Karpas-422 (cell line): ENCODE measurements around the gene NDUFB10. TPM values are rescaled to one million over a fixed set of nuclear protein-coding genes. Genes with fewer than 3 reads are reported as not detected.
"Not testable (repeated sequence)": the region's sequence is repeated elsewhere in the genome, so short reads cannot be mapped to it uniquely, and the experiment has no call there.

ENCODE experiments used
- DNase-seq: peaks from one replicate; pipeline ENCODE4 v3.0.0-alpha.2; 2015
- H2AFZ ChIP-seq: fragments of 200-600 bp; sonication (generic); 2 replicates; pipeline ENCODE4 v1.6.1; 2014; ENCODE audit warnings: antibody characterized with exemption, low read length, mixed read lengths
- H3K27ac ChIP-seq: fragments of 200-600 bp; sonication (generic); 2 replicates; pipeline ENCODE4 v1.5.1; 2014; ENCODE audit warnings: mild to moderate bottlenecking, low read length, moderate library complexity
- H3K27me3 ChIP-seq: fragments of 200-600 bp; sonication (generic); 2 replicates; pipeline ENCODE4 v1.6.1; 2014; ENCODE audit warnings: low read length, mixed read lengths
- H3K36me3 ChIP-seq: fragments of 200-600 bp; sonication (generic); 2 replicates; pipeline ENCODE4 v1.6.1; 2014; ENCODE audit warnings: low read length, mixed read lengths; ENCODE audit not compliant: insufficient read depth
- H3K4me1 ChIP-seq: fragments of 200-600 bp; sonication (generic); 2 replicates; pipeline ENCODE4 v1.6.1; 2014; ENCODE audit warnings: mild to moderate bottlenecking, low read length, mixed read lengths
- H3K4me2 ChIP-seq: fragments of 200-600 bp; sonication (generic); 2 replicates; pipeline ENCODE4 v1.6.1; 2014; ENCODE audit warnings: low read length, low read depth, mild to moderate bottlenecking; ENCODE audit not compliant: poor library complexity, severe bottlenecking
- H3K4me3 ChIP-seq: fragments of 200-600 bp; sonication (generic); 2 replicates; pipeline ENCODE4 v1.5.1; 2014; ENCODE audit warnings: mild to moderate bottlenecking, antibody characterized with exemption, low read length, mixed read lengths
- H3K79me2 ChIP-seq: fragments of 200-600 bp; sonication (generic); 2 replicates; pipeline ENCODE4 v1.6.1; 2014; ENCODE audit warnings: mild to moderate bottlenecking, low read length, mixed read lengths
- H3K9ac ChIP-seq: fragments of 200-600 bp; sonication (generic); 2 replicates; pipeline ENCODE4 v1.6.0; 2014; ENCODE audit warnings: low read length
- H3K9me2 ChIP-seq: fragments of 200-600 bp; sonication (generic), shearing (Covaris generic); replicated peaks from 2 replicates; pipeline ENCODE4 v1.6.0; 2014; ENCODE audit warnings: mild to moderate bottlenecking, low read length, moderate library complexity; ENCODE audit not compliant: insufficient read depth
- H3K9me3 ChIP-seq: fragments of 300-700, 200-600 bp; sonication (generic); 2 replicates; pipeline ENCODE4 v1.6.1; 2014; ENCODE audit warnings: low read length, mixed read lengths
- H4K20me1 ChIP-seq: fragments of 200-600 bp; sonication (generic); 2 replicates; pipeline ENCODE4 v1.6.1; 2014; ENCODE audit warnings: mild to moderate bottlenecking, antibody characterized with exemption, low read length, low read depth; ENCODE audit not compliant: insufficient read depth
- total RNA-seq: library from RNA; depleted of rRNA; stranded (reverse); fragments of >200 nt; shearing (Covaris generic); gene quantifications from 2 replicates; pipeline ENCODE4 v1.2.3, GENCODE V29; 2014; ENCODE audit warnings: low replicate concordance

NDUFB10 gene
- total RNA-seq, 1 experiment from 2014 or later, result 288 TPM

DNA sequence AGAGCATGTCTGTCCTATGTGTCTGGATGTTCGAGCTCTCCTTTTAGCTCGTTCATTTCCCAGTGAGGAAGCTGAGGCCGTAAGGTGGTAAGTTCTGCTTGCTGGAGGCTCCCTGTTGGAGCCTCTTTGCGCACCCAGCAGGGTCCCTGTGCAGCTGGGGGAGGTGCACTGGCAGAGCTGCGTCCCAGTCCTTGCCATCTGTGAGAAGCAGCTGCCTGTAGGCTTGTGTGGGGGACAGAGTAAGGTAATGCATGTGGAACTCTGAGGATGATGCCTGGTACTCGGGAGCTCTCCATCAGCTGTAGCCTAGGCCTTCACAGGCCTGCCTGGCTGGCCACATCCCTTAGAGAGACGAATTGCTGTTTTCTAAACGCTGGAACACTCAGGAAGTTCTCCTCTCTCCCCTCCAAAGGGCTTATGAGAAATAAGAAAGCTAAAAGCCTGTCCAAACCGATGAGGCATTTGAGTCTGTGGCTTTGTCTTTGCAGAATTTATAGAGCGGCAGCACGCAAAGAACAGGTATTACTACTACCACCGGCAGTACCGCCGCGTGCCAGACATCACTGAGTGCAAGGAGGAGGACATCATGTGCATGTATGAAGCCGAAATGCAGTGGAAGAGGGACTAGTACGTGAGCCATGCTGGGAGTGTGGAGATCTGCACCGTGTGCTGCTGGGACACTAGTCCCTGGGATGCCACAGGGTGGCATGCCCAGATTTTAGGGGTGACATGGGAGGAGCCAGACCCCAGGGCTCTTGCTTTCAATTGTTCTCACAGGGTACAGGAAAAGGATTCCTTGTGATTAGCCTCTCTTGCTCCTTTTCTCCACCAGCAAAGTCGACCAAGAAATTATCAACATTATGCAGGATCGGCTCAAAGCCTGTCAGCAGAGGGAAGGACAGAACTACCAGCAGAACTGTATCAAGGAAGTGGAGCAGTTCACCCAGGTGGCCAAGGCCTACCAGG is 1.6 kb downstream of the NDUFB10 start:
- Histone ChIP-seq H2AFZ (no peak overlapping the region), H3K4me3 (peak overlapping the region; percentile 80), H3K27ac (peak overlapping the region; percentile 94), H3K36me3 (peaks cover 23% of the 10 kb centered on the region), H3K27me3 (no peaks in the 10 kb centered on the region), H3K9me2 (no peaks in the 10 kb centered on the region), H3K4me1 (peaks cover 43% of the 10 kb centered on the region), H3K79me2 (peaks cover 43% of the 10 kb centered on the region), H3K9ac (peak overlapping the region; percentile 91), H3K9me3 (no peaks in the 10 kb centered on the region), H3K4me2 (peak overlapping the region; percentile 97), H4K20me1 (peaks cover 19% of the 10 kb centered on the region)
- DNase-seq, result peak; percentile 88

DNA sequence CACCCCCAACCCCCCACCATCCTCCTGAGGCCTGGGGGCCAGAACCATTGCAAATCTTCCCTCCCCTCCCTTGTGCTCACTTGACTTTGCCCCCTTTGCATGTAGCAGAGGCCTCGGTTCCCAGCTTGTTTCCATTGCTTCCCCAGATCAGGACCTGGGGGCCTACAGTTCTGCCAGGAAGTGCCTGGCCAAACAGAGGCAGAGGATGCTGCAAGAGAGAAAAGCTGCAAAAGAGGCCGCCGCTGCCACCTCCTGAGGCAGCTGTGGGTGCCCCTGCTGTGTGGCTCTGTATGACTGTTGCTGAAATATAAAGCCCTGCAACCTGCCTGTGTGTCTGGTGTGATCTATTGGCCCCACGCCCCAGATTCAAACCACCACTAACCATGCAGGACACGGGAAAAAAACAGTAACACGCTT is 2.3 kb downstream of the NDUFB10 start:
- Histone ChIP-seq H4K20me1 (peaks cover 19% of the 10 kb centered on the region), H3K27ac (peak overlapping the region; percentile 94), H3K36me3 (peaks cover 23% of the 10 kb centered on the region), H3K4me1 (peaks cover 45% of the 10 kb centered on the region), H3K4me2 (peak overlapping the region; percentile 97), H3K9me2 (no peaks in the 10 kb centered on the region), H3K79me2 (peaks cover 44% of the 10 kb centered on the region), H3K4me3 (peak overlapping the region; percentile 81; the same call in 1 of the 2 replicates), H3K27me3 (no peaks in the 10 kb centered on the region), H2AFZ (no peak overlapping the region), H3K9me3 (no peaks in the 10 kb centered on the region), H3K9ac (peak overlapping the region; percentile 95)
- peak; percentile 85 for DNase-seq

DNA sequence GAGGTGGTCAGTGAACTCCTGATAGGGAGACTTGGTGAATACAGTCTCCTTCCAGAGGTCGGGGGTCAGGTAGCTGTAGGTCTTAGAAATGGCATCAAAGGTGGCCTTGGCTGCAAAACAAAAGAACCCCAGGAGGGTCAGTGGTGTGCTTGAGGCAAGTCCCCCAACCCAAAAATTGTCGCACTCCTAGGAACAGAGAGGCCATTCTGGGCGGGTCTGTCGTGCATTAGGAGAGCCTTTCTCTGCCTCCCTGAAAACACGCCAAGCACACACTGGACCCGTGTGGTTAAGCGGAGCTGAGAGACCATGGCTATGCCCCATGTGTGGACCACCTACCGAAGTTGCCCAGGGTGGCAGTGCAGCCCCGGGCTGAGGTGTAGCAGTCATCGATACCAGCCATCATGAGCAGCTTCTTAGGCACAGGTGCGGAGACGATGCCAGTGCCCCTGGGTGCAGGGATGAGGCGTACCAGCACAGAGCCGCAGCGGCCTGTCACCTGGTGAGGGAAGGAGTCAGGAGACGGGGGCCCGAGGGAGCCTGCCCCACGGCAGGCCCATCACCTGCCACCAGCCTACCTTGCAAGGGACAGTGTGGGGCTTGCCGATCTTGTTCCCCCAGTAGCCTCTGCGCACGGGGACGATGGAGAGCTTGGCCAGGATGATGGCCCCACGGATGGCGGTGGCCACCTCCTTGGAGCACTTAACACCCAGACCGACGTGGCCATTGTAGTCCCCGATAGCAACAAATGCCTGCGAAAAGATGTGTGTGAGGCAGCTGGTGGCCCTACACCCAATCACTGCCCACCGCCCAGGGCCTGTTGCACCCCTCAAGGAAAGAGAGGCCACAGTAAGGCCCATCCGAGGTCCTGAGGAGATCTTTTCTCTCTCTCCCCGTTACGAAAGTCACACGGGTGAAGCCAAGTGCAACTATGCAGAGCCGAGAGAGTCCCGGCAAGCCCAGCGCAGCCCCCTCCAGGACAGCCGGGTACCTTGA is 3.1 kb downstream of the NDUFB10 start:
- not testable (repeated sequence) for H3K9me3 ChIP-seq, H3K9me2 ChIP-seq, H3K27me3 ChIP-seq, H2AFZ ChIP-seq
- peaks cover 44% of the 10 kb centered on the region for H3K79me2 ChIP-seq
- H3K4me1 ChIP-seq, result peaks cover 45% of the 10 kb centered on the region
- H3K9ac ChIP-seq, result peak overlapping the region; percentile 95
- H3K4me2 ChIP-seq, result peak overlapping the region; percentile 97
- H3K36me3 ChIP-seq, result peaks cover 23% of the 10 kb centered on the region
- DNase-seq, result peak; percentile 44
- H3K4me3 ChIP-seq, result peak overlapping the region; percentile 81
- H3K27ac ChIP-seq, result peak overlapping the region; percentile 94
- H4K20me1 ChIP-seq, result peaks cover 19% of the 10 kb centered on the region

DNA sequence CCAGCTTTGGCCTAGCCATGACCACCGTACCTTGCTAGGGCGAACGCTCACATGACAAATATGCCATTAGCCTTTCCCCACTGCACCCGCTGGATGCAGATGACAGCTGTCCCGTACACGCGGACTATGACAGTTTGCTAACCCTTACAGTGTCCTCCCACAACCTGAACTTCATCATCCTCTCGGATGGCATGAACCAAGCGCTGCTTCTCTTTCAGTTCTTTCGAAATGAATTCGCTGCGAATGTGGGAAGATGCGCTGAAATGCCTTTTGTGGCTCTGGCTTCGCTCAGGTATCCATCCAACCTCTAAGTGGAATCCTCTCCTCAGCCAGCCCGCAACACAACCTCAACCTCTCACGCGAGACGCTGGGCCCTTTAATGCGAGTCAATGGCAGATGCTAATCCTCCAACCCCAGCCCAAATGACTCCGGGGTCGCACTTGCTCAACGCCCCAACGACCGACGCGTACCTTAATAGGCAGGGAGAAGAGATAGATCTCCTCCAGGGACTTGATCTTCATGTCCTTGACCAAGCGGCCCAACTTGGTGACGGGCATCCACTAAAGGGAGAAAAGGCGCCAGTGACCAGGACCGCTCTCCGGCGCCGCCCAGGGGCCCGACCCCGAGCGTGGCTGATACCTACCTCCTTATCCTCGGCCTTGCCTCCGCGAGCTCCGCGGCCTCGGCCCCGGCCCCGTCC is 4.6 kb downstream of the NDUFB10 start:
- peaks cover 23% of the 10 kb centered on the region for H3K36me3 ChIP-seq
- peak overlapping the region; percentile 81 for H3K4me3 ChIP-seq
- peaks cover 19% of the 10 kb centered on the region for H4K20me1 ChIP-seq
- H3K27ac ChIP-seq, result peak overlapping the region; percentile 94
- DNase-seq, result peak; percentile 68
- H2AFZ ChIP-seq, result no peak overlapping the region
- H3K9me3 ChIP-seq, result no peaks in the 10 kb centered on the region
- H3K79me2 ChIP-seq, result peaks cover 44% of the 10 kb centered on the region
- H3K9me2 ChIP-seq, result no peaks in the 10 kb centered on the region
- peaks cover 43% of the 10 kb centered on the region for H3K4me1 ChIP-seq
- H3K4me2 ChIP-seq, result peak overlapping the region; percentile 97
- H3K27me3 ChIP-seq, result no peaks in the 10 kb centered on the region
- peak overlapping the region; percentile 95 for H3K9ac ChIP-seq

DNA sequence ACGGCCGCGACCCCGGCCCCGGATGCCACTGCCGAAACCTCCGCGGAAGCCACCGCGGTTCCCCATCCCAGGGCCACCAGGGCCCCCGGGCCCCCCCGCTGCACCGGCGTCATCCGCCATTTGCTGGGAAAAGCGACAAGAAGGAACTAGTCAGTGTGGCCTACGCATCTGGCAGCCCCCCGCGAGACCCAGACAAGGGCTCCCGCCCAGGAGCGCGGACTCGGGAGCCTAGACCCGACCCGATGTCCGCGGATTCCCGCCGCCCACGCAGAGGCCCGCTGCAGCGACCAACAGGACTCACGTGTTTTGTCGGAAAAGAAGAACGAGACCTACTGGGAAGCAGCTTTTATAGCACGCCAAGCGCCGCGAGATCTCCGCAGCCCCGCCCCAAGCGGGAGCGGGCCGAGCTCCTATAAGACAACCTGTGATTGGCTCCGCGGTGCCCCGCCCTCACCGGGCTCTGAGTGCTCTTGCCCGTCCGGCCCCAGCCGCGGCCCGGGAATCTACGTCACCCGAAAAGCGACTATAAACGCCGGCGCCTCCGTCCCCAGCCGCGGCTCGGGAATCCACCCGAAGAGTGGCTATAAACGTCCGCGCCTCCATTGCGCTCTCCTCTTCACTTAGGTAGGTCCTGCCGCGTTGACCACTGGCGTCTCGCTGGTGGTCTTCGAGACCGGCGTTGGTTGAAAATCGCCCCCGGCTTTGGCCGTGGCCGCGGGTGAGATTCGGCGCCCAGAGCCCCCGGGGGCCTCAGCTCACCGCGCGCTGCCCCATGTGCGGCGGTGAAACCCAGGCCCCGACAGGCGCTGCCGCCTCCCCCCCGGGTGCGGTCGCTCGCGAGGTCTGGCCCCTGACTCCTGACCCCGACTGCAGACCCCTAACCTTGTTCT is 5.4 kb downstream of the NDUFB10 start, which contains the start of gene RPS2:
Gene RPS2 (minus strand): TSS at position 321 of the 890 bp plus-strand sequence. CDS start 201 bp downstream, at position 120.
- Histone ChIP-seq H3K27ac (peak within 1 kb of the TSS; percentile 94), H4K20me1 (peaks cover 19% of the 10 kb centered on the region), H3K36me3 (peaks cover 23% of the 10 kb centered on the region), H3K4me1 (peaks cover 40% of the 10 kb centered on the region), H3K79me2 (peaks cover 41% of the 10 kb centered on the region), H3K4me2 (peak within 1 kb of the TSS; percentile 97), H3K9ac (peak within 1 kb of the TSS; percentile 98), H3K4me3 (peak within 1 kb of the TSS; percentile 81), H3K27me3 (no peaks in the 10 kb centered on the region), H2AFZ (no peak within 1 kb of the TSS), H3K9me3 (no peaks in the 10 kb centered on the region), H3K9me2 (no peaks in the 10 kb centered on the region)
- peak; percentile 99 for DNase-seq

DNA sequence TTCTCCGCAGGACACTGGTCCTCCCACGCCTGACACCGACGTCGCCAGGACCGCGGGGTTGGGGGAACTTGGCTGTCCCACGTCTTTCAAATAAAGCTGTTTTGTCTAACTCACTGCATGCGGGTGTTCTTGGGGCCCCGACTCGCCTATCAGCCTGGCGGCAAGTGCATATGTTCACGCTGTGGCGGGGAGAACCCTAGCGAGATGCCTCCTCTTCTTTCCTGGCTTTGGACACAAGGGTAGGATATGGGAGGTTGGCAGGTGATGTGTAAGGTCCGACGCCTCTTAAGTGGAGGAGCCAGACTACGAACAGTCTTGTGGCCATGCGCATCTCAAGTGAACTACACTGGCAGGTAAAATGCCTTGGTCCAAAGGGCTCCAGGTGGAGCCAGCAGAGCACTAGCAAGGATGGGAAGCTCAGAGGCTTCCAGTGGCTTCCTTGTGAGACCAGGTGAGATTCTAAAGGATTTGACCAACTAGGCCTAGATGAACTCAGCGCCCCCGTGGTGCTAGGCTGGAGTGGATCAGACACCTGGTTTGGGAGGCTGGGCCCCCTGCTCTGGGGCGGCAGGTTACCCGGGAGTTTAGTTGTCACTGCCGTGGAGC is 6.2 kb downstream of the NDUFB10 start:
- peaks cover 33% of the 10 kb centered on the region for H3K79me2 ChIP-seq
- no peaks in the 10 kb centered on the region for H3K27me3 ChIP-seq
- peak overlapping the region; percentile 98 for H3K9ac ChIP-seq
- peaks cover 38% of the 10 kb centered on the region for H3K4me1 ChIP-seq
- H3K36me3 ChIP-seq, result peaks cover 23% of the 10 kb centered on the region
- peak overlapping the region; percentile 81 for H3K4me3 ChIP-seq
- peak overlapping the region; percentile 40; the same call in 1 of the 2 replicates for H3K27ac ChIP-seq
- peaks cover 19% of the 10 kb centered on the region for H4K20me1 ChIP-seq
- no peaks in the 10 kb centered on the region for H3K9me2 ChIP-seq
- H3K4me2 ChIP-seq, result peak overlapping the region; percentile 73
- no peak overlapping the region for H2AFZ ChIP-seq
- DNase-seq, result peak; percentile 61
- no peaks in the 10 kb centered on the region for H3K9me3 ChIP-seq
